Endodermal cell (in vitro differentiated cells): ENCODE results near the gene ADIG. TPM values are rescaled to one million over a fixed set of nuclear protein-coding genes. Genes with fewer than 3 reads are reported as not detected.

Source experiments
- DNase-seq: peaks from one replicate; pipeline ENCODE4 v3.0.0-alpha.2; 2017
- H3K27ac ChIP-seq: 2 replicates; pipeline ENCODE4 v1.5.1; 2013; ENCODE audit warnings: mild to moderate bottlenecking, low read depth, low read length, moderate library complexity
- H3K27me3 ChIP-seq: 2 replicates; pipeline ENCODE4 v1.6.1; 2013; ENCODE audit warnings: mild to moderate bottlenecking, low read length, moderate library complexity; ENCODE audit not compliant: insufficient read depth, control insufficient read depth, poor library complexity, severe bottlenecking
- H3K36me3 ChIP-seq: 2 replicates; pipeline ENCODE4 v1.7.0; 2013; ENCODE audit warnings: mild to moderate bottlenecking, low read length, moderate library complexity; ENCODE audit not compliant: control insufficient read depth, insufficient read depth
- H3K4me1 ChIP-seq: one replicate; pipeline ENCODE4 v1.7.0; 2013; ENCODE audit warnings: low read length; ENCODE audit not compliant: control insufficient read depth, insufficient read depth
- H3K4me3 ChIP-seq: 2 replicates; pipeline ENCODE4 v1.5.1; 2013; ENCODE audit warnings: mild to moderate bottlenecking, low read length, moderate library complexity
- H3K9ac ChIP-seq: 2 replicates; pipeline ENCODE4 v1.6.1; 2013; ENCODE audit warnings: mild to moderate bottlenecking, low read length, moderate library complexity; ENCODE audit not compliant: poor library complexity, severe bottlenecking; ENCODE audit errors: extremely low read depth
- H3K9me3 ChIP-seq: 2 replicates; pipeline ENCODE4 v1.6.1; 2013; ENCODE audit warnings: mild to moderate bottlenecking, low read length, moderate library complexity; ENCODE audit not compliant: control insufficient read depth
- H3K27ac Mint-ChIP-seq: 2 replicates; pipeline ENCODE4 v1.8.0; 2020; ENCODE audit warnings: mixed read lengths
- H3K27me3 Mint-ChIP-seq: 2 replicates; pipeline ENCODE4 v1.8.0; 2021; ENCODE audit warnings: mild to moderate bottlenecking, mixed read lengths; ENCODE audit not compliant: insufficient read depth
- H3K36me3 Mint-ChIP-seq: 2 replicates; pipeline ENCODE4 v1.8.0; 2020; ENCODE audit warnings: low read depth, mixed read lengths
- H3K4me1 Mint-ChIP-seq: 2 replicates; pipeline ENCODE4 v1.8.0; 2020; ENCODE audit warnings: mixed read lengths
- H3K4me3 Mint-ChIP-seq: 2 replicates; pipeline ENCODE4 v1.8.0; 2020; ENCODE audit warnings: mild to moderate bottlenecking, moderate library complexity, mixed read lengths
- H3K9me3 Mint-ChIP-seq: 2 replicates; pipeline ENCODE4 v1.8.0; 2020; ENCODE audit warnings: mild to moderate bottlenecking, mixed read lengths
- WGBS, 2 experiments: methylation state at CpG; one replicate each; pipeline versions ENCODE4 v1.1.5 to v1.1.7; 2013; ENCODE audit warnings: missing lambda C conversion rate in 2 of 2, mixed read lengths in 1 of 2; ENCODE audit not compliant: insufficient coverage in 1 of 2, insufficient read length in 1 of 2; 5-methylcytosine and 5-hydroxymethylcytosine counted together
- total RNA-seq, 2 donors: library from RNA; stranded (reverse); fragmentation: NEBNext Ultra II Directional in 1 of 2; extraction: Animal tissue kit (Norgen Biotek cat#: 25700) in 1 of 2; gene quantifications; 2 replicates in 1 of 2; 3 replicates in 1 of 2; pipeline ENCODE4 v1.2.1, GENCODE V29; 2021
- TF ChIP-seq, protein P1 (sequence below): fragments of 200-600 bp; sonication (generic); conservative IDR thresholded peaks from 2 replicates; pipeline ENCODE4 v1.5.0; 2021; ENCODE audit warnings: antibody characterized with exemption, mild to moderate bottlenecking

The ADIG gene
- total RNA-seq, 2 donors from 2014 or later: not detected

- Histone ChIP-seq H3K36me3 (peaks cover 21% of the 10 kb centered on the region), H3K9me3 (no peaks in the 10 kb centered on the region), H3K4me1 (peaks cover 19% of the 10 kb centered on the region), H3K9ac (no peak overlapping the region), H3K4me3 (no peak overlapping the region), H3K27ac (no peak overlapping the region), H3K27me3 (no peaks in the 10 kb centered on the region)
- TF ChIP-seq, protein P1, sequence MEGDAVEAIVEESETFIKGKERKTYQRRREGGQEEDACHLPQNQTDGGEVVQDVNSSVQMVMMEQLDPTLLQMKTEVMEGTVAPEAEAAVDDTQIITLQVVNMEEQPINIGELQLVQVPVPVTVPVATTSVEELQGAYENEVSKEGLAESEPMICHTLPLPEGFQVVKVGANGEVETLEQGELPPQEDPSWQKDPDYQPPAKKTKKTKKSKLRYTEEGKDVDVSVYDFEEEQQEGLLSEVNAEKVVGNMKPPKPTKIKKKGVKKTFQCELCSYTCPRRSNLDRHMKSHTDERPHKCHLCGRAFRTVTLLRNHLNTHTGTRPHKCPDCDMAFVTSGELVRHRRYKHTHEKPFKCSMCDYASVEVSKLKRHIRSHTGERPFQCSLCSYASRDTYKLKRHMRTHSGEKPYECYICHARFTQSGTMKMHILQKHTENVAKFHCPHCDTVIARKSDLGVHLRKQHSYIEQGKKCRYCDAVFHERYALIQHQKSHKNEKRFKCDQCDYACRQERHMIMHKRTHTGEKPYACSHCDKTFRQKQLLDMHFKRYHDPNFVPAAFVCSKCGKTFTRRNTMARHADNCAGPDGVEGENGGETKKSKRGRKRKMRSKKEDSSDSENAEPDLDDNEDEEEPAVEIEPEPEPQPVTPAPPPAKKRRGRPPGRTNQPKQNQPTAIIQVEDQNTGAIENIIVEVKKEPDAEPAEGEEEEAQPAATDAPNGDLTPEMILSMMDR: no peak
- DNase-seq: no peak
- H3K4me1 Mint-ChIP-seq: peaks cover 41% of the 10 kb centered on the region
- H3K27me3 Mint-ChIP-seq: no peaks in the 10 kb centered on the region
- WGBS, 2 experiments: 54 to 84% methylated on average over 2 to 7 of the region's 7 CpGs
- no peak overlapping the region for H3K4me3 Mint-ChIP-seq
- H3K27ac Mint-ChIP-seq: no peak overlapping the region
- H3K36me3 Mint-ChIP-seq: peaks cover 25% of the 10 kb centered on the region
- no peaks in the 10 kb centered on the region for H3K9me3 Mint-ChIP-seq
Measured at GRCh38 chr20:38579219-38579910, 1.6 kb upstream of the ADIG start.

- peaks cover 19% of the 10 kb centered on the region for H3K36me3 Mint-ChIP-seq
- Histone ChIP-seq H3K27ac (no peak overlapping the region), H3K36me3 (peaks cover 15% of the 10 kb centered on the region), H3K4me1 (peaks cover 19% of the 10 kb centered on the region), H3K9me3 (no peaks in the 10 kb centered on the region), H3K4me3 (no peak overlapping the region), H3K9ac (no peak overlapping the region), H3K27me3 (no peaks in the 10 kb centered on the region)
- no peak overlapping the region for H3K4me3 Mint-ChIP-seq
- H3K27me3 Mint-ChIP-seq: no peaks in the 10 kb centered on the region
- no peaks in the 10 kb centered on the region for H3K9me3 Mint-ChIP-seq
- no peak for DNase-seq
- no peak overlapping the region for H3K27ac Mint-ChIP-seq
- H3K4me1 Mint-ChIP-seq: peaks cover 41% of the 10 kb centered on the region
- 88 to 92% methylated on average over 2 to 4 of the region's 4 CpGs for WGBS, 2 experiments
- TF ChIP-seq, protein P1: no peak
Measured at GRCh38 chr20:38579921-38580320, 1.1 kb upstream of the ADIG start.

DNA sequence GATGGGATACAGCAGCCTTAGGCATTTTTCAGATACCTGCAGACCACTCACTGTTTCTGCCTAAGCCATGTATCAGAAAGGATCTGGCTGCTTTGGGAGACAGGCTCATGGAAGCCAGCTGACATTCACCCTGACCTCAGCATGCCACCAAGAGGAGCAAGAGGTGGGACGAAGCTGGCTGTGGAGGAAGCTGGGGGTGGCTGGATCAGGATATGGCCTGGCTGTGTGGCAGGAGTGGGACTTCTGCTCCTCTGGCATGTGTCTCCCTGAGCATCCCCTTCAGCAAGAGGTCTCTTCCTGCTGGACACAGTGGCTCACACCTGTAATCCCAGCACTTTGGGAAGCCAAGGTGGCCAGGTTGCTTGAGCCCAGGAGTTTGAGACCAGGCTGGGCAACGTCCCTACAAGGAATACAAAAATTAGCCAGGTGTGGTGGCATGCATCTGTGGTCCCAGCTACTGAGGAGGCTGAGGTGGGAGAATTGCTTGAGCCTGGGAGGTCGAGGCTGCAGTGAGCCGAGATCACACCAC lies 897 bp downstream of the ADIG start:
- no peak for DNase-seq
- no peak overlapping the region for H3K27ac Mint-ChIP-seq
- Histone ChIP-seq H3K4me1 (peaks cover 19% of the 10 kb centered on the region), H3K27ac (no peak overlapping the region), H3K27me3 (no peaks in the 10 kb centered on the region), H3K36me3 (no peaks in the 10 kb centered on the region), H3K4me3 (no peak overlapping the region), H3K9me3 (no peaks in the 10 kb centered on the region), H3K9ac (no peak overlapping the region)
- TF ChIP-seq, protein P1: no peak
- H3K36me3 Mint-ChIP-seq: peaks cover 2% of the 10 kb centered on the region
- H3K27me3 Mint-ChIP-seq: no peaks in the 10 kb centered on the region
- no peak overlapping the region for H3K4me3 Mint-ChIP-seq
- peaks cover 44% of the 10 kb centered on the region for H3K4me1 Mint-ChIP-seq
- H3K9me3 Mint-ChIP-seq: no peaks in the 10 kb centered on the region
- 91 to 95% methylated on average over 2 to 4 of the region's 4 CpGs for WGBS, 2 experiments
